HL-60 (cell line): ENCODE results near the gene ZC3H12D.

Experiments used
- CTCF ChIP-seq: IDR thresholded peaks from one replicate; pipeline ENCODE4 v1.5.1; 2011; ENCODE audit warnings: low read length, control low read depth, inconsistent platforms; ENCODE audit not compliant: insufficient read depth
- POLR2AphosphoS5 ChIP-seq: IDR thresholded peaks from 2 replicates; pipeline ENCODE4 v1.6.1; 2012; ENCODE audit warnings: low read depth
- REST ChIP-seq: IDR thresholded peaks from 2 replicates; pipeline ENCODE4 v1.6.1; 2012; ENCODE audit warnings: low read depth; ENCODE audit not compliant: insufficient replicate concordance

- no peak for TF ChIP-seq CTCF
- TF ChIP-seq REST: no peak
- TF ChIP-seq POLR2AphosphoS5: no peak
Measured at GRCh38 chr6:149440735-149441671, 43.8 kb downstream of the ZC3H12D start.
